22Rv1 (cell line): ENCODE measurements around the gene RPS6KB2.

Experiments
- ZFX ChIP-seq: fragments of 450-650 bp; IDR thresholded peaks from 2 replicates; pipeline ENCODE4 v1.6.1; 2017; ENCODE audit warnings: antibody characterized with exemption, borderline replicate concordance
- TF ChIP-seq, protein P1 (sequence below): fragments of 450-650 bp; IDR thresholded peaks from 2 replicates; pipeline ENCODE4 v1.5.1; 2017; ENCODE audit warnings: mild to moderate bottlenecking

DNA sequence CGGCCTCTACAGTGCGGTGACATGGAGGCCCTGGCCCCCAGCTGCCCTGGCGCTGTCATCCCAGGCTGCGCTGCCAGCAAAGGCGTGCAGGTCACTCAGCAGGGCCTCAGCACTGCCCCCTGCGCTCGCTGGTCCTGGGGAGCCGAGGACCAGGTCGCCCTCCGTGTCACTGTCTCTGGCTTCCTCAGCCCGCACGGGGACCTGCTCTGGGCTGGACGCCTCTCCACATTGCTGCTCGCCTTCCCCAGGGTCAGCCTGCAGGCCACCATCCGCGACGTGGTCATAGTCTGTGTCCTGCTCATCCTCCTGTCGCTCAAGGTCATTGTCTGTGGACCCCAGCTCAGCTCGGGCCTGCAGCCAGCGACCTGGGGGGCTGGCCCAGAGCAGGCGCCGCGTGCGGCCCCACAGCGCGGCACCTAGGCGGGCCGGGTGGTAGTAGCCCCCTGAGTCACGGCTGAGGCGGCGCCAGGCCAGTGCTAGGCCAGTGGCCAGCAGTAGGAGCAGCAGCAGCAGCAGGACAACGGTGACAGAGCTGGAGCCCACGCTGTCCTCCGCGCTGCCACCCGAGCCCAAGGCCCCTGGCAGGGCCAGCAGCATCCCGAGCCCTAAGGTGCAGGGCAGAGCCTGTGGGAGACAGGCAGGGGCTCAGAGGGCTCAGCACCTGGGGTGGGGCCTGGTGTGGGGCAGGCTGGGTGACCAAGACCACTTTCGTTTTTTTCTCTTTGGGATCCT is 7.6 kb downstream of the RPS6KB2 start:
- TF ChIP-seq, protein P1, sequence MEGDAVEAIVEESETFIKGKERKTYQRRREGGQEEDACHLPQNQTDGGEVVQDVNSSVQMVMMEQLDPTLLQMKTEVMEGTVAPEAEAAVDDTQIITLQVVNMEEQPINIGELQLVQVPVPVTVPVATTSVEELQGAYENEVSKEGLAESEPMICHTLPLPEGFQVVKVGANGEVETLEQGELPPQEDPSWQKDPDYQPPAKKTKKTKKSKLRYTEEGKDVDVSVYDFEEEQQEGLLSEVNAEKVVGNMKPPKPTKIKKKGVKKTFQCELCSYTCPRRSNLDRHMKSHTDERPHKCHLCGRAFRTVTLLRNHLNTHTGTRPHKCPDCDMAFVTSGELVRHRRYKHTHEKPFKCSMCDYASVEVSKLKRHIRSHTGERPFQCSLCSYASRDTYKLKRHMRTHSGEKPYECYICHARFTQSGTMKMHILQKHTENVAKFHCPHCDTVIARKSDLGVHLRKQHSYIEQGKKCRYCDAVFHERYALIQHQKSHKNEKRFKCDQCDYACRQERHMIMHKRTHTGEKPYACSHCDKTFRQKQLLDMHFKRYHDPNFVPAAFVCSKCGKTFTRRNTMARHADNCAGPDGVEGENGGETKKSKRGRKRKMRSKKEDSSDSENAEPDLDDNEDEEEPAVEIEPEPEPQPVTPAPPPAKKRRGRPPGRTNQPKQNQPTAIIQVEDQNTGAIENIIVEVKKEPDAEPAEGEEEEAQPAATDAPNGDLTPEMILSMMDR = no peak
- no peak for TF ChIP-seq ZFX
